Spleen (tissue), 7 donors: ENCODE results near the gene CDC20.

Experiments used
- POLR2A ChIP-seq, 3 donors: fragments of 450-650 bp; IDR thresholded peaks; one replicate each; pipeline ENCODE4 v1.5.1; 2017; ENCODE audit warnings: antibody characterized with exemption in 3 of 3, mild to moderate bottlenecking in 1 of 3
- POLR2AphosphoS5 ChIP-seq, 3 donors: sonication (generic); formaldehyde crosslinking; IDR thresholded peaks; one replicate each; pipeline ENCODE4 v1.5.1; 2017; ENCODE audit warnings: antibody characterized with exemption in 3 of 3
- TF ChIP-seq, protein P1 (sequence below), 11 experiments: fragments of 200-600 bp in 7 of 11; fragments of 450-650 bp in 4 of 11; sonication (generic) in 4 of 11; IDR thresholded peaks in 8 of 11; conservative IDR thresholded peaks in 3 of 11; 1 replicate in 7 of 11; 2 replicates in 4 of 11; pipeline versions ENCODE4 v1.4.0 to v1.8.0; 2016 to 2021; ENCODE audit warnings: antibody characterized with exemption in 11 of 11, inconsistent platforms in 4 of 11, mild to moderate bottlenecking in 1 of 11
- donor health status: DM: no; HTN: no; CAD: no; lungs with moderate emphysema.
- donor health status: DM: no; HTN: no; CAD: no.
- donor health status: DM: no; HTN: no; CAD: no.

DNA sequence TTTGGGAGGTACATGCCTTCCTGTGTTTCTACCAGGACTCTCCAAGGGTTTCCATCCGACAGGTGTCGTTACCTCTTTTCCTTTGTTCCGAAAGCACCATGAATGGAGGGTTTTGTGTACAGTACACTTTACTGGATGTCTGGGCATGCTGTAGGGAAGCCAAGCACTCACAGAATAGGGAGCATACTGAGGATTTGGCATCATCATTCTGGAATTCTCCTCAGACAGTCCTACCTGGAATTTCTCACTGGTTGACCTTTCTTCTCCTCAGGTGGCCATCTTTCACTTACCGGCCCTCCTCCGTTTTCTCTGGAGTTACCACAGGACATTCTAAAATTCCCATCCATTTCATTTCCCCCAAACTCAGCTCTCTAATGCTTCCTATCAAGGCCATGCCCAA lies 27.1 kb upstream of the CDC20 start:
- TF ChIP-seq, protein P1, sequence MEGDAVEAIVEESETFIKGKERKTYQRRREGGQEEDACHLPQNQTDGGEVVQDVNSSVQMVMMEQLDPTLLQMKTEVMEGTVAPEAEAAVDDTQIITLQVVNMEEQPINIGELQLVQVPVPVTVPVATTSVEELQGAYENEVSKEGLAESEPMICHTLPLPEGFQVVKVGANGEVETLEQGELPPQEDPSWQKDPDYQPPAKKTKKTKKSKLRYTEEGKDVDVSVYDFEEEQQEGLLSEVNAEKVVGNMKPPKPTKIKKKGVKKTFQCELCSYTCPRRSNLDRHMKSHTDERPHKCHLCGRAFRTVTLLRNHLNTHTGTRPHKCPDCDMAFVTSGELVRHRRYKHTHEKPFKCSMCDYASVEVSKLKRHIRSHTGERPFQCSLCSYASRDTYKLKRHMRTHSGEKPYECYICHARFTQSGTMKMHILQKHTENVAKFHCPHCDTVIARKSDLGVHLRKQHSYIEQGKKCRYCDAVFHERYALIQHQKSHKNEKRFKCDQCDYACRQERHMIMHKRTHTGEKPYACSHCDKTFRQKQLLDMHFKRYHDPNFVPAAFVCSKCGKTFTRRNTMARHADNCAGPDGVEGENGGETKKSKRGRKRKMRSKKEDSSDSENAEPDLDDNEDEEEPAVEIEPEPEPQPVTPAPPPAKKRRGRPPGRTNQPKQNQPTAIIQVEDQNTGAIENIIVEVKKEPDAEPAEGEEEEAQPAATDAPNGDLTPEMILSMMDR (IDR thresholded peaks at IDR 0.05 in 8 of 11, conservative IDR thresholded peaks at IDR 0.05 in 3 of 11), result no peak
- TF ChIP-seq POLR2A (IDR thresholded peaks at IDR 0.05), result no peak
- TF ChIP-seq POLR2AphosphoS5 (IDR thresholded peaks at IDR 0.05), result no peak
